Measurements from ENCODE around the gene WRAP73.

Gene WRAP73

GRCh38 chr1:3669971-3670431 is 20.1 kb upstream of the WRAP73 start:
- H2AFZ ChIP-seq (ENCODE audit: low read depth, low read length, severe bottlenecking): no peak overlapping the region
- no peak overlapping the region for H3K4me2 ChIP-seq (ENCODE audit: low read depth, low read length, poor library complexity, severe bottlenecking)
- no peaks in the 10 kb centered on the region for H3K36me3 ChIP-seq (ENCODE audit: low read length)
- no peaks in the 10 kb centered on the region for H3K9me2 ChIP-seq (replicated peaks; ENCODE audit: insufficient read depth, low read length)
- no peak overlapping the region for H3K9ac ChIP-seq (ENCODE audit: low read length)
- no peak overlapping the region for H3K4me3 ChIP-seq (ENCODE audit: insufficient read depth, low read length, poor library complexity, severe bottlenecking)
- H3F3A ChIP-seq (ENCODE audit: insufficient read depth): no peaks in the 10 kb centered on the region
- no peaks in the 10 kb centered on the region for H3K79me2 ChIP-seq (ENCODE audit: insufficient read depth, low read length)
- H4K20me1 ChIP-seq (ENCODE audit: low read depth, low read length): no peaks in the 10 kb centered on the region
- no peak overlapping the region for H3K27ac ChIP-seq (ENCODE audit: low read depth, low read length)
- no peaks in the 10 kb centered on the region for H3K9me3 ChIP-seq (ENCODE audit: insufficient read depth, low read length)
- no peaks in the 10 kb centered on the region for H3K27me3 ChIP-seq (ENCODE audit: low read length)
- TF ChIP-seq, protein P1, sequence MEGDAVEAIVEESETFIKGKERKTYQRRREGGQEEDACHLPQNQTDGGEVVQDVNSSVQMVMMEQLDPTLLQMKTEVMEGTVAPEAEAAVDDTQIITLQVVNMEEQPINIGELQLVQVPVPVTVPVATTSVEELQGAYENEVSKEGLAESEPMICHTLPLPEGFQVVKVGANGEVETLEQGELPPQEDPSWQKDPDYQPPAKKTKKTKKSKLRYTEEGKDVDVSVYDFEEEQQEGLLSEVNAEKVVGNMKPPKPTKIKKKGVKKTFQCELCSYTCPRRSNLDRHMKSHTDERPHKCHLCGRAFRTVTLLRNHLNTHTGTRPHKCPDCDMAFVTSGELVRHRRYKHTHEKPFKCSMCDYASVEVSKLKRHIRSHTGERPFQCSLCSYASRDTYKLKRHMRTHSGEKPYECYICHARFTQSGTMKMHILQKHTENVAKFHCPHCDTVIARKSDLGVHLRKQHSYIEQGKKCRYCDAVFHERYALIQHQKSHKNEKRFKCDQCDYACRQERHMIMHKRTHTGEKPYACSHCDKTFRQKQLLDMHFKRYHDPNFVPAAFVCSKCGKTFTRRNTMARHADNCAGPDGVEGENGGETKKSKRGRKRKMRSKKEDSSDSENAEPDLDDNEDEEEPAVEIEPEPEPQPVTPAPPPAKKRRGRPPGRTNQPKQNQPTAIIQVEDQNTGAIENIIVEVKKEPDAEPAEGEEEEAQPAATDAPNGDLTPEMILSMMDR (IDR thresholded peaks at IDR 0.05; ENCODE audit: insufficient read depth, low read length, poor library complexity, severe bottlenecking): no peak
- no peak for TF ChIP-seq EZH2phosphoT487 (conservative IDR thresholded peaks at IDR 0.05; ENCODE audit: low read length)

DNA sequence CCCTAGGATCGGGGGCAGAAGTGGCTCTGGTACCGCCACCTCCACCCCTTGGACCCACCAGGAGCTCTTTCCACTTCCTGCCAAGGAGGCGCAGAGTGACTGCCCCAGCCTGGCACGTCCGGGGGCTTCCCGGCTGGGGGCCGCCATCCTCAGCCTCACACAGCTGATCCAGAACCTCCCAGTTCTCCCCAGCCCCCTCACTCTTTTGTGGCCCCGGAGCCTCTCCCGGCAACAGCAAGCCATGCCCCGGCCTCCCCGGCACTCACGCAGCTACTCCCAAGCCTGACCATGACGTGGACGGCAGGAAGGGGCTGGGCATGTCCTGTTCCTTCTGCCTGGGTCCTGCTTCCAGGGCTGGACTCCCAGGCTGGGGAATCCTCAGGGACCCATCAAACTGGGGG is 19.5 kb upstream of the WRAP73 start:
- no peaks in the 10 kb centered on the region for H3K36me3 ChIP-seq (ENCODE audit: low read length)
- H4K20me1 ChIP-seq (ENCODE audit: low read depth, low read length): no peaks in the 10 kb centered on the region
- no peaks in the 10 kb centered on the region for H3K79me2 ChIP-seq (ENCODE audit: insufficient read depth, low read length)
- no peaks in the 10 kb centered on the region for H3K9me2 ChIP-seq (replicated peaks; ENCODE audit: insufficient read depth, low read length)
- no peaks in the 10 kb centered on the region for H3K9me3 ChIP-seq (ENCODE audit: insufficient read depth, low read length)
- no peak for TF ChIP-seq EZH2phosphoT487 (conservative IDR thresholded peaks at IDR 0.05; ENCODE audit: low read length)
- TF ChIP-seq, protein P1 (IDR thresholded peaks at IDR 0.05; ENCODE audit: insufficient read depth, low read length, poor library complexity, severe bottlenecking): no peak
- H3K27ac ChIP-seq (ENCODE audit: low read depth, low read length): no peak overlapping the region
- no peak overlapping the region for H3K9ac ChIP-seq (ENCODE audit: low read length)
- H3K4me2 ChIP-seq (ENCODE audit: low read depth, low read length, poor library complexity, severe bottlenecking): no peak overlapping the region
- H3K4me3 ChIP-seq (ENCODE audit: insufficient read depth, low read length, poor library complexity, severe bottlenecking): no peak overlapping the region
- no peaks in the 10 kb centered on the region for H3K27me3 ChIP-seq (ENCODE audit: low read length)
- H3F3A ChIP-seq (ENCODE audit: insufficient read depth): no peaks in the 10 kb centered on the region
- H2AFZ ChIP-seq (ENCODE audit: low read depth, low read length, severe bottlenecking): no peak overlapping the region

DNA sequence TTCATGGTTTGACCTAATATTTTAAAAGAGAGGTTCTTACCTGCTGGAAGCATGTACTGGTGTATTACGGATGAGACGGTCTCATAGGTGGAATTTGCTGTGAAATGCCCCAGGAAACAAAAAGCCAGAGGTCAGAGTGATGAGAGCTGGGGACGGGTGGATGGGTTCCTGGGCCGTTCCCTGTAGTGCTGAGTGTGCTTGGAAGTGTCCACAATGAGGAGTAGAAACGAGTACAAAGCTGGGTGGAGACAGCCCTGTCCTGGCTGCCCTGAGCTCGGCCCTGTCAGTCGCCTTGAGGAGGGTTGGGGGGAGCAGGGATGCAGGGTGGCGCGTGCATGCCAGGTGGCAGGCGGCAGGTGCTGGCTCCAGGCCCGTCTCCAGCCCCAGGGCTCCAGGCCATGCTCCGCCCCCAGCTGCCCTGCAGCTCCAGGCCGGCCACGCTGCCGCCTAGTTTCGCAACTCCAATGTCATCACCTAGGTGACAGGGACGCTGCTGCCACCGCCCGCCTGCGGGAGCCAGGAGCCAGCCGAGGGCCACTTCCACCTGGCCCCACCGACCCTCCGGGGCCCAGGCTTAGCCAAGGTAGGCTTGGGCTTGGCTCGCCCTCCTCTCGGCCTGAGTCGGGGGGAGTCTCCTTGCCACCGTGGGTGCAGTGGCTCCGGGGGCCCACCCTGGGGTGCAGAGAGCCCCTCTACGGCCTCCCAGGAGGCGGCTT is 18.8 kb upstream of the WRAP73 start:
- no peak overlapping the region for H3K4me2 ChIP-seq (ENCODE audit: low read depth, low read length, poor library complexity, severe bottlenecking)
- H2AFZ ChIP-seq (ENCODE audit: low read depth, low read length, severe bottlenecking): no peak overlapping the region
- H3K79me2 ChIP-seq (ENCODE audit: insufficient read depth, low read length): no peaks in the 10 kb centered on the region
- no peak for TF ChIP-seq EZH2phosphoT487 (conservative IDR thresholded peaks at IDR 0.05; ENCODE audit: low read length)
- TF ChIP-seq, protein P1 (IDR thresholded peaks at IDR 0.05; ENCODE audit: insufficient read depth, low read length, poor library complexity, severe bottlenecking): no peak
- H3K27me3 ChIP-seq (ENCODE audit: low read length): no peaks in the 10 kb centered on the region
- H3K9ac ChIP-seq (ENCODE audit: low read length): no peak overlapping the region
- no peaks in the 10 kb centered on the region for H3K9me3 ChIP-seq (ENCODE audit: insufficient read depth, low read length)
- no peak overlapping the region for H3K27ac ChIP-seq (ENCODE audit: low read depth, low read length)
- H3K36me3 ChIP-seq (ENCODE audit: low read length): no peaks in the 10 kb centered on the region
- no peaks in the 10 kb centered on the region for H3F3A ChIP-seq (ENCODE audit: insufficient read depth)
- no peaks in the 10 kb centered on the region for H3K9me2 ChIP-seq (replicated peaks; ENCODE audit: insufficient read depth, low read length)
- no peak overlapping the region for H3K4me3 ChIP-seq (ENCODE audit: insufficient read depth, low read length, poor library complexity, severe bottlenecking)
- no peaks in the 10 kb centered on the region for H4K20me1 ChIP-seq (ENCODE audit: low read depth, low read length)
